Measurements from ENCODE around the gene HMCN1.

- TF ChIP-seq, protein P1, sequence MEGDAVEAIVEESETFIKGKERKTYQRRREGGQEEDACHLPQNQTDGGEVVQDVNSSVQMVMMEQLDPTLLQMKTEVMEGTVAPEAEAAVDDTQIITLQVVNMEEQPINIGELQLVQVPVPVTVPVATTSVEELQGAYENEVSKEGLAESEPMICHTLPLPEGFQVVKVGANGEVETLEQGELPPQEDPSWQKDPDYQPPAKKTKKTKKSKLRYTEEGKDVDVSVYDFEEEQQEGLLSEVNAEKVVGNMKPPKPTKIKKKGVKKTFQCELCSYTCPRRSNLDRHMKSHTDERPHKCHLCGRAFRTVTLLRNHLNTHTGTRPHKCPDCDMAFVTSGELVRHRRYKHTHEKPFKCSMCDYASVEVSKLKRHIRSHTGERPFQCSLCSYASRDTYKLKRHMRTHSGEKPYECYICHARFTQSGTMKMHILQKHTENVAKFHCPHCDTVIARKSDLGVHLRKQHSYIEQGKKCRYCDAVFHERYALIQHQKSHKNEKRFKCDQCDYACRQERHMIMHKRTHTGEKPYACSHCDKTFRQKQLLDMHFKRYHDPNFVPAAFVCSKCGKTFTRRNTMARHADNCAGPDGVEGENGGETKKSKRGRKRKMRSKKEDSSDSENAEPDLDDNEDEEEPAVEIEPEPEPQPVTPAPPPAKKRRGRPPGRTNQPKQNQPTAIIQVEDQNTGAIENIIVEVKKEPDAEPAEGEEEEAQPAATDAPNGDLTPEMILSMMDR (conservative IDR thresholded peaks at IDR 0.05), result no peak
- TF ChIP-seq EZH2 (IDR thresholded peaks at IDR 0.05; ENCODE audit: low read depth), result no peak
These were observed 52.3 kb downstream of the HMCN1 start for GRCh38 chr1:185786524-185786923.
